ENCODE results near the gene NCK2.
"Not testable (repeated sequence)": the region's sequence is repeated elsewhere in the genome, so short reads cannot be mapped to it uniquely, and the experiment has no call there.

The NCK2 gene

DNA sequence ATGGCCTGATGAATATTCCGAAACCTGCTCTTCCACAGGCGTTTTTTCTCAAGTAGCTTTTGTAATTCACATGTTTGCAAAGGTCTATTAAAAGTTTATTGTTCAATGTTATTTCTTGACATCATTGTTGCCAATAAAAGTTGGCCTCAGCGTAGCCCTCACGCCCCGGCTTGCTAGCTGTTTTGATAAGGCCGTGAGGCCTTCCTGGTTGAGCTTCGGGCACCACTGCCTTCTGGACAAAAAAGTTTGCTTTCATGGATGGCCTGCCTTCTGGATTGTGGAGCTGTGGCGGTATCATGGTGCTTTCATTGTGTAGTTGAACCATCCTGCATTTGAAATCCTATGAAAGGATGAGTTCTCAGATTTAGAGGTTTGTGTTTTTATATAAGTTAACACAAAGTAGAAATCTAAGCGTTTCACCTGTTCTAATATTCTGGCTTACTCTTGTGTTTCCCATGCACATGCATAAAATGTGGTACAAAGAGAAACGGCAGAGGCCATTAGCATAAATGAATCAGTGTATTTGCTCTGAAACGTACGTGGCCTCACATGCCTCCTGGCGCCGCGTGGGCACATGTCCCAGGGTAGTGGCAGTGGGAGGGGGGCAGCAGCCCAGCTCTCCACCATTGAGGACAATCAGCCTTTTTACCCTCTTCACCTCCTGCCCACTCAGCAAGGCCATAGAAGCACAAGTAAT, 134.5 kb downstream of the NCK2 start:
- DNase-seq = no peak

GRCh38 chr2:105879803-105880300, 135.1 kb downstream of the NCK2 start:
- DNase-seq = no peak

DNA sequence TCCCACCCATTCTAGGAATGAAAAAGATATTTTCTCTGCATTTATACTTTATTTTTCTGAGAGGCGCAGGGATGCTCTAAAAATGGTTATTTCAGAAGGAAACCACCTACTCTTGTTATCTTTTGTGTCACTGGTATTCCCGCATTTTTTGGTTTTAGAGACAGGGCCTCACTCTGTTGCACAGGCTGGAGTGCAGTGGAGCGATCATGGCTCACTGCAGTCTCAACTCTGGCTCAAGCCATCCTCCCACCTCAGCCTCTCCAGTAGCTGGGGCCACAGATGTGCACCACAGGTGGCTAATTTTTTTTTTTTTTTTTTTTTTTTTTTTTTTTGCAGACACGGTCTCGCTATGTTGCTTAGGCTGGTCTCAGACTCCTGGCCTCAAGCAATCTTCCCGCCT, 135.9 kb downstream of the NCK2 start:
- no peak for DNase-seq

DNA sequence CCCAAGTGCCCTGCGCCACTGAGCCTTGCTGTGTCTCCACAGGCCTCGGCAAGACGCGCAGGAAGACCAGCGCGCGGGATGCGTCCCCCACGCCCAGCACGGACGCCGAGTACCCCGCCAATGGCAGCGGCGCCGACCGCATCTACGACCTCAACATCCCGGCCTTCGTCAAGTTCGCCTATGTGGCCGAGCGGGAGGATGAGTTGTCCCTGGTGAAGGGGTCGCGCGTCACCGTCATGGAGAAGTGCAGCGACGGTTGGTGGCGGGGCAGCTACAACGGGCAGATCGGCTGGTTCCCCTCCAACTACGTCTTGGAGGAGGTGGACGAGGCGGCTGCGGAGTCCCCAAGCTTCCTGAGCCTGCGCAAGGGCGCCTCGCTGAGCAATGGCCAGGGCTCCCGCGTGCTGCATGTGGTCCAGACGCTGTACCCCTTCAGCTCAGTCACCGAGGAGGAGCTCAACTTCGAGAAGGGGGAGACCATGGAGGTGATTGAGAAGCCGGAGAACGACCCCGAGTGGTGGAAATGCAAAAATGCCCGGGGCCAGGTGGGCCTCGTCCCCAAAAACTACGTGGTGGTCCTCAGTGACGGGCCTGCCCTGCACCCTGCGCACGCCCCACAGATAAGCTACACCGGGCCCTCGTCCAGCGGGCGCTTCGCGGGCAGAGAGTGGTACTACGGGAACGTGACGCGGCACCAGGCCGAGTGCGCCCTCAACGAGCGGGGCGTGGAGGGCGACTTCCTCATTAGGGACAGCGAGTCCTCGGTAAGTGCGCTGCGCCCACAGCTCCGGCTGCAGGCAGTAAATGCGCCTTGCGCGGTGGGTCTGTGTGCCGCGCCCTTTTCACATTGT, 136.8 kb downstream of the NCK2 start:
- DNase-seq = no peak

- no peak for DNase-seq
Observed at GRCh38 chr2:105882341-105882740, 137.6 kb downstream of the NCK2 start.

DNA sequence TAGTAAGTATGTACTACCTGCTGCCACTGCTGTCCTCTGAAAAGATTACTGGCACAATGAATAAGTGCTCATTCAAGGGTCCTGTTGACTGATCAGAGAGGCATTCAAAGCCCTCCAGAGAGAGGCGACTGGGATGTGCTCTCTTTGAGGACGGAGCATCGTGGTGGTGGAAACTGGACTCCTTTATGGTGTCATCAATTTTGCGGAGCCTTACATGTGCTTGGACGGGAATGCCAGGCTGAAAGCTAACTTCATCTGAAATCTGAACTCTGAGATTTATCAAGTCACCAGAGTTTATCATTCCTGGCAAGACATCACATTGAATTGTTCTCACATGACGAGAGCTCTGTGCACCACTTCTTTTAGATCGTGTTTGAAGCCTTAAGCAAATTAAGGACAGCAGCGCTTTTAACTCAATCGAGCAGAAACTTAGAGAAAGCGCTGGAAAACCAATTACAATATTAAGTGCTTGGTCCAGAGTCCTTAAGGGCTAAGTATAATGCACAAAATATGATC, 138.3 kb downstream of the NCK2 start:
- DNase-seq = no peak

- no peak for DNase-seq
Observed at GRCh38 chr2:105883911-105884694, 139.4 kb downstream of the NCK2 start.

GRCh38 chr2:105885456-105885855, 140.7 kb downstream of the NCK2 start:
- no peak for DNase-seq

GRCh38 chr2:105886029-105886454, 141.3 kb downstream of the NCK2 start:
- DNase-seq = peak; percentile 16

DNA sequence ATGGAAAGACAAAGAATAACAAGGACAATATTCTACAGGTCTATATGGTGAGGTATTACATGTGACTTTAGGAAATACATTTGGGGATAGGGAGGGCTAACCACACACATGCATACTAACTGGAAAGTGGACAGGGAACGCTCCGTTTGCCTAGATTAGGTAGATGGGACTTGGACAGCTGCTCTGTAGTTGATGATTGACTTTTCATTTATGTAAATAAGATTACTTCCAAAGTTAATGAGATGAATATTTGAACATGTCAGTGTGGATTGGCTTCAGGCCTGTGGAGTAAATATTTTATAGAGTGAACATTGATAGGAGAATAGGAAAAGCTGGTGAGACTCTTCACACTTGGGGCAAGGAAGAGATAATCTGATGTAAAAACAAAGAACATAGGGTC, 142.0 kb downstream of the NCK2 start:
- no peak for DNase-seq

- no peak for DNase-seq
Observed at GRCh38 chr2:105887256-105887655, 142.5 kb downstream of the NCK2 start.

DNA sequence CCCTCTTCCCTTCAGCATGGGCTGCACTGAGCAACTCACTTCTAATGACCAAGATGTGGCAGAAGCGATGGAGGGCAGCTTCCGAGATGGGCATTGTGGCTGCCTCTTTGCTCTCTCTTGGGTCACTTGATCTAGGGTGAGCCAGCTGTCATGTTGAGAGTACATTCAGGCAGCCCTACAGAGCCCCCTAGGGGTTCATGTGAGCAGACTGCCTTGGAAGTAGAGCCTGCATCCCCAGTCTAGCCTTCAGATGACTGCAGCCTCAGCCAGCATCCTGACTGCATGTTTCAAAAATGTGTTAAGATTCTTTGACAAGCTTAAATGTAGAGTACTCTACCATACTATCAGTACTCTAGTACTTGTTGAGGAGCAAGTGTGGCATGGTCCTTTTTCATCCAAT, 143.9 kb downstream of the NCK2 start:
- no peak for DNase-seq

GRCh38 chr2:105889046-105889445, 144.3 kb downstream of the NCK2 start:
- DNase-seq = no peak

- no peak for DNase-seq
Observed at GRCh38 chr2:105890111-105890510, 145.4 kb downstream of the NCK2 start.

DNA sequence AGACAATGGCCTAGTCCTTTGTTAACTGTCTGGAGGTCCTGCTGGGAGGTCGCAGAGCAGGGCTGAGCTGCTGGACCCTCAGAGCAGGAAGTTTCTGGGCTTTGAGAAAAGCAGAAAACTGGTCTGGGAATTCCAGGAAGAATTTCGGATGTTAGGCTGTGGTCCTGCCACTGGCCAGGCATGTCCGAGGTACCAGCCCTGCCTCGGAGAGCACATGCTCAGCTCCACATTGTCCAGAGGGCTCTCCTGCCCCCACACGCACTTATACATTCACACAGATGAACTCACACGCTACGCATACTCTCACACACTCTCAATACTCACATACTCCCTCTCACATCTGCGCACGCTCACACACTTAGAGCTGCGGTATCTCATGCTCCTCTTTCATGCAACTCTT, 146.1 kb downstream of the NCK2 start:
- no peak for DNase-seq

DNA sequence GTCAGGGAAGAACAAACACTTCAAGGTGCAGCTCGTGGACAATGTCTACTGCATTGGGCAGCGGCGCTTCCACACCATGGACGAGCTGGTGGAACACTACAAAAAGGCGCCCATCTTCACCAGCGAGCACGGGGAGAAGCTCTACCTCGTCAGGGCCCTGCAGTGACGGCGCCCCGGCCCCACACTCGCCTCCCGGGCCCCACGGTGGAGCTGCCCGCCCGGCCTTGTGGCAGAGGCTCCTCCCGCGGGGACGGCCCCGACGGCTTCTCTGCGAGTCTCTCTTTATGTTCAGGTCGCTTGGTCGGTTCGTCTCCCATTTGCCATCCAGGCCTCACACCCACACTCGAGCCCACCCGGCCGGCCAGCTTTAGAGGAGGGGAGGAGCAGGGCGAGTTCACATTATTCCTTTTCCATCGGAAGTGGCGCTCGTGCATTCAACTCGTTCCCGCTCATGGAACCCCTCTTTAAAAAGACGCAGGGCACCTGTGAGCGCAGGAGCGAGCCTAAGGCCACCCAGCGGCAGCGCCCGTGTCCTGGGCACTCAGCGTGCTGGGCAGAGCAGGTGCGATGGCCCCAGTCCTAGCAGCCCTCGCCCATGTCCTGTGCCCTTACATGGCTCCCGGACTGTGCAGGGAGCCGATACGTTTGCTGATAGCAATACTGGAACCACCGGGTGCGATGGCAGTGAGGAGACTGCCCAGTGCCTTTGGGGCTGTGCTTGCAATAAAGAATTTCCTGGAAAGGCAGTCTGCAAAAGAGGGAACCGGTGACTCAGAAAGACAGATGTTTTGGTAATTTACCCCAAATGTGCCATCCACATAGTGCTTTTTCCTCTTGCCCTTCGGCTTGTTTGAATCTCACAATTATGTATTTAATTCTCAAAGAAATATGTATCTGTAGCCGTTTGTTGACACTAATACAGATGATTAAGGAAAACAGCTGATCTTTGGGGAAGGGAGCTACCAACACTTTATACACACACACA, 148.6 kb downstream of the NCK2 start:
- no peak for DNase-seq

GRCh38 chr2:105894327-105894944, 149.7 kb downstream of the NCK2 start:
- no peak for DNase-seq

- no peak for DNase-seq
Observed at GRCh38 chr2:105895990-105896764, 151.5 kb downstream of the NCK2 start.

GRCh38 chr2:105896765-105897163, 152.1 kb downstream of the NCK2 start:
- DNase-seq = no peak

- DNase-seq = not testable (repeated sequence)
Observed at GRCh38 chr2:105897694-105898093, 153.0 kb downstream of the NCK2 start.

All from HCEC 1CT (cell line).